HG03066 (cell line): ENCODE data around the gene LNX1.

ENCODE experiments used
- ATAC-seq: cut with Tn5 transposase; IDR thresholded peaks from one replicate; pipeline ENCODE4 v1.9.1; 2021; ENCODE audit warnings: low read depth; ENCODE audit not compliant: unreplicated experiment

LNX1 gene

DNA sequence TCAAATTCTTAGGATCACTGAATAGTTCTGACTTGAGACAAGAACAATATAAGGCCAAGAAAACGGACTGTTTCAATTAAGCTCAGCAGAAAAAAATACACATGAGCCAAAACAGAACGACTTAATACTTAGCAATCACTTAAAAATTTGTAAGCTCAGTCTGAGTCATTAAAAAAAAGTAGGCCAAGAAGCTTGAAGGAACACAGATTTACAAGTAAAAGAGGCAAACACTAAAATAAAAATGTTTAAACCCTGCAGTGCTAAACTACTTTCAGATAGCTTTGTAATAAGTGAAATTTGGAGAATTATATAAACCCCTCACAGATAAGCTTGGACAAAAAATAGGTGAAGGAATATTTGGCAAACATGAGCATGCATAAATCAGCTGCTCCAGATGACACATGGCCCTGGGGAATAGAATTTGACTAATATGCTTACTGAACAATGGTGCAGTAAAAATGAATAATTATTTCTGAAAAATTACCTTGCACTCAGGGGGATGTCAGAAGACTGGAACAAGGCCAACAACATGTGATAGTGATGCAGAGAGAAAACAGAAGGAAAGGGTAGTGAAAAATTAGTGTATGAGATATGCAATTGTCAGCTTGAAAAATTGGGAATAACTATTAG, 49.6 kb downstream of the LNX1 start:
- ATAC-seq: no peak

DNA sequence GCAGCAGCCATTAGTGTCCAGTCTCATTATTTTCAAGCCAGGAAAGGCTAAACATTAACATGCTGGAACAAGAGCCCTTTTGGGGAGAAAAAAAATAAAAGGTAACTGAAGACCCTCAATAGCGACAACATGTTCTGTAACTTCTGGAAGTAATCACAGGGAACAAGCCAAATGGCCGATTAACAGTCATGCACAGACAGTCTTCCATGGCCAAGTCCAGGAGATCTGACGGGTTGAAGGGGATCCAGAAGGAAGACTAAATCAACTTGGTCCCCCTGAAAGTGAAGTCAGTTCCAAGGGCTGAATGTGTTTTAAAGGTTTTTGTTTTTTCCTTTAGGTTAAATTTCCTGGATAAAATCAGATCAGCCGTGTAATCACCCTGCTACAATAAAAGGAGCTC, 52.5 kb downstream of the LNX1 start:
- ATAC-seq: no peak

DNA sequence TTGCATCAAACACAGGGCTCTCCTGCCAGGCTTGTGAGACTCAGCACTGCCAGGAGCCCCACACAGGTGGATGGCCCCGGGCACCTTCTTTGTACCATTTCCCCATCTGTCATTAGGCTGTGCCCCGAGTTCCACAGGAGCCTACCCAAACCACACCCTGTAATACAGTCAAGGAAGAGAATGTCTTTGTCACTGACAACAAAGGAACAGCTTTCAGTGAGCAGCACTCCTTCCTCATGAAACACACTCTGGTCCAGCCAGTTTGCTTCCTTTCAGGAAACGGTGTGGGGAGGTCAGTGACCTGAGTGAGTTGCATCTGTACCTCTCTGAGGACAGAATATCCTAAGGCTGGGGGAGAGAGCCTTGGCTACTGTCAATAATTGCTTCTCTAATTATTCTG, 53.7 kb downstream of the LNX1 start:
- no peak for ATAC-seq

DNA sequence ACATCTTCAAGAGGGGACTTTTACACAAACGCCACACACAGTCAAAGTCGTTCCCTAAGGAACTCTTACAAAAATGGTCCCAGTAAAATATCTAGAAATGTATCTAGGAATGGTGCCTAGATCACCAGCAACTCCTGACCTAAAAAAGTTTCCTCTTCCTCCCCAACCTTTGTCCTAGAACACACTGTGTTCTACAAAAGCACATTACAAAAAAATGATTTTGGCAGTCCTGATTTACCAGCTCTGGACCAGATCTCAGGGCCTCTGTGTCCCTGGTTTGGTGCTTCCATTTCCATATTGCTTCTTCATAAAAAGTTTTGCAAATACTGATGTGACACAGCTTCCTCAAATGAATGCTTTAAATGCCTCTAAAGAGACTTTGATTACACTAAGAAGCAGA, 55.0 kb downstream of the LNX1 start:
- no peak for ATAC-seq

DNA sequence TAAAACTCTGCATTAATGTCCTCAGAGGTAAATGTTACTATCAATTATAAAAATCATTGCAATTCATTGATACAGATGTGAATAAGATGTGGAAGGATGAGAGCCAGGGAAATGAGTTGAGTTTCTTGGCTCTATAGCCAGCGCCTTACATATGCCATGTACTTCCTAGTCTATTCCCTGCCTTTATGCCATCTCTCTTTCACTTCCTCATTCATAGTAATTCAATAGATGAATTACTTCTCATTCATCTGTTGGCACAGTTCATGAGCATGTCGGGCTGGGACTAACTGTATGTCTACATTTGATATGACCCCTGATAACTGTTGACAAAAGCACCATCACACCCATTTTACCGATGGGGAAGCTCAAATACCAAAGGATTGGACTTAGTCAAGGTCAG, 55.7 kb downstream of the LNX1 start:
- ATAC-seq: no peak

DNA sequence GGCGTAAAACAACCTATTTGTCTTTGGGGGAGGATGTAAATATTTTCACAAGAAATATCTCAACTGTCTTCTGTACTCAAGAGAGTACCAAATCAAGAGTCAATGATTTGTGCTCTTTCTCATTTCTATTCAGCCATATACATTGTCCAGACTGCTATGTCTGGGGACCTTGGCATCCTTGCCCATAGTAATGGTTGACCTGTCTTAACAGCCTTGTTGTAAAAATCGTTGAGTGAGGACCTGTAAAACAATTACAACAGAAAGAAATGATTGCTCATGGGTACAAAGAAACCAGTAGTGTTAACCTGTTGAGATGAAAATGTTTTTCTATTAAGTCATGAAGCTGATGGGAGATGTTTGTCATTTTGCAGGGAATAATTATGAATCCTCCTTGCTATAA, 56.6 kb downstream of the LNX1 start:
- ATAC-seq: no peak

DNA sequence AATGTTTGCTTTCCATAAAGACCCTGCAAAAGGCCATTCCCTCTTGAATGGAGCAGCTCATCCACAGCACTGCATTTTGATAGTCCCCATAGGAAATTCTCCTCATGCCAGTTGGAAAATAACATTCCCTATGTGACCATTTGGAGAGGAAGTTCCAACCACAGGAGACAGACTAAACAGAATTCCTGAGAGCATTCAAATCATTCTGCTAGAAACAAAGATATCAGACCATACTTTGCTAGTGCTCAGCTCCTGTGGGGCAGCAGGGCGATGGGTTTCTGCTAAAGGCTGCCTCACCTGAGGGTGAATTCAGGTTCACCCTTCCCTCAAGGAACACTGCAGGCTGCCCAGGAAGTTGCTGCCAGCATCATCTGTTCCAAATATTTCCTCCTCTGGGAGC, 58.8 kb downstream of the LNX1 start:
- ATAC-seq: no peak

DNA sequence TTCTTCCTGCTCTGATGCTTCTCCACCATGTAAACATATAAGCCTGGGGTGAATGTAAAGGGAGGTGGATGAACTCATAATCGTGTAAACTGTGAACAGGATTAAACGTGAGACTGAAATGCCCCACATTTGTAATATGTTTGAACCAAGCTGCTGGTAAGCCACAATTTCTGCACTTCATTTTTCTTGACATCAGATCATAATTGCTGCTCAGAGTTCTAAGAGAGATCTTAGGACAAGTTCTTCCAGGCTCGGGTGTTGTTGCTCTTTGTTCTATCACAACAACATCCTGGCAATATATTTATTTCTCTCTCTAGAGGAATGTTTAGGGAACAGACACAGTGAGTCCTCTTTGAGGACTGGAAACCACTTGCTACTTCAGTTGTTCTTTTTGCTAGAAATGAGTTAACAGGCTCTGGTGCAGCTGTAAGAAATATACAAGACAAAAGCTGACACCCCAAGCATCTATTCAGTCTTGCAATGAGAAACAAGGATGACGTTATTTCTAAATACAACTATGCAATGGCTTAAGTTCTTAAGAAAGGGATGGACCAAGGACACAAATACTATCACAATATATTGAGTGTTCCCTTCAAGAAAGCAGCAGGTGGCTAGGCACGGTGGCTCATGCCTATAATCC, 59.6 kb downstream of the LNX1 start:
- ATAC-seq: no peak

DNA sequence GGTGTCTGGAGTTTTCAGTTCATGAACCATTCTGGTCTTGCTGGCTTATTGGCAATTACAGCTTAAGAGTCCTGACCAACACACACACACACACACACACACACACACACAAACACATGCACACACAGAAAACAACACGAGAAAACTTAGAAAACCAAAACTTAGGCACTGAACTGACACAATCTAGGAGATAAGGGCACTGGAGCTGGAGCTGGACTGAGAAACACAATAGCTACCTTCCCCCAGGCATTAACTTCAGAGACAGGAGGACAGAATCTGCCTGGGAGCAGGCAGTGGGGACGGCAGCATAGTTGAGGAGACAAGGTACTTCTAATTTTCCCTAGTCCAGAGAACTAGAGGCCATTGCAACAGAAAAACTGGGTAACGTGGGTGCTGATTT, 62.3 kb downstream of the LNX1 start:
- no peak for ATAC-seq

DNA sequence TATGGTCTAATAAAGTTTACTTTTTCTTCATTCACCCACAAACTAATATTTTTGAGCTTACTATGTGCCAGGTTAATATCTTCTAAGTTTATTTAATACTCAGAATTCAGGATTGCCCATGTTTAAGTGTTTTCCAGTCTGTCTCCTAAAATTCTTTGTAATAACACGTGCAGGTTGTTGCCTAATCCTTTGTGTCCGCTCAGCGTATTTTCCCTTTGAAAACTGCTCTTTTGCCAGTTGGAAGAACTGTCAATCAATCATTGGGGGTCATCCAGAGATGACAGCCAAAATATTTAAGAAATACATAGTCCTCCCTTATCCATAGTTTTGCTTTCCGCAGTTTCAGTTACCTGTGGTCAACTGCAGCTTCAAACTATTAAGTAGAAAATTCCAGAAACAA, 63.4 kb downstream of the LNX1 start:
- ATAC-seq: no peak

DNA sequence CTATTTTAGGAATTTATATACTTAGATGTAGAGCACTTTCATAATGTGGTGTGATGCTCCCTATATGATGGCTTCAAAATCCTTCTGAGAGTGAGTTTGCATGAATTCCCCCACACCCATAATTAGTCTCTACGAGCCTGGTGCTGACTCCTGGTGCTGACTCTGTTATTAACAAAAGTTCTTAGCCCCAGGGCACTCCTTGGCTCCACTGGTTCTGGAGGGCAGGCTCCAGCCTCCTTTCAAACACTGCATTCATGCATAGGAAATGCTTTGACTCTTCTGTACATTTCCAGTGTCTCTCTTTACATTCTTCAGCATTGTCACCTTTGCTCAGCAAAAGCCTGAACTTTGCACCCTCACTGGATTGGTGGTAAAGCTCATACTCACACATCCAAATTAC, 64.0 kb downstream of the LNX1 start:
- no peak for ATAC-seq

DNA sequence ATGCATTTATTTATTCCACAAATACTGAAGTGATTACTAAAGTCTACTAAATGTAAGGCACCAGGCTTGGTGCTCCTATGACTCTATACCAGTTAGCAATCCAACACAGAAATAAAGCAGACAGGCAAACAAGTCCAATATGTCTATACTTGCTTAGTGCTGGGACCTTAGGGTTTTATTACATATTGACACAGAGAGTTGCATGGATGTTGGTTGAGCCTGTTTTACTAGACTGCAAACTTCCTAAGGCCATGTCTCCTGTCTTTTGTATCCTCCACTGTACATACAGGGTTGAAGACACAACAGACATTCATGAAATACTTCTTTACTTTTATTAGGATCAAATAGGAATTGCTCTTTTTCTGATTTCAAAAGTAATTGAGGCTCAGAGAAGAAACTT, 69.0 kb downstream of the LNX1 start:
- ATAC-seq: no peak

DNA sequence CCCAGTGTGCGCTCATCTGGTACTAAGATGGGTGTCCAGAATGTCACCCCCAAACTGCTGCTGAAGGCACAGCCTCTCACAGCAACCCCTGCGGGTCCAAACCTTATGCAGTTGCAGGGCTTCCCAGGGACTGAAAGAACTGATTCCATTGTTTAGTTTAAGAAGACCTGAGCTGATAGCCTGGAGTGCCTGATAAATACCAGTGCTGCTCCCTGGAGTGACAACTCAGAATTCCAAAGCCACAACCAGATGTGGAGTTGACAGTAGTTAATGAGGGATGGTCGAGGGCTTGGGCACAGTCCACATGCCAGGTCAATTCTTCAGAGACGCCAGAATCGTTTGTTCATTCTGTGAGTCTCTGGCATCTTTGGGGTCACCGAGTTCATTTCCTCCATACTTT, 71.2 kb downstream of the LNX1 start:
- no peak for ATAC-seq

DNA sequence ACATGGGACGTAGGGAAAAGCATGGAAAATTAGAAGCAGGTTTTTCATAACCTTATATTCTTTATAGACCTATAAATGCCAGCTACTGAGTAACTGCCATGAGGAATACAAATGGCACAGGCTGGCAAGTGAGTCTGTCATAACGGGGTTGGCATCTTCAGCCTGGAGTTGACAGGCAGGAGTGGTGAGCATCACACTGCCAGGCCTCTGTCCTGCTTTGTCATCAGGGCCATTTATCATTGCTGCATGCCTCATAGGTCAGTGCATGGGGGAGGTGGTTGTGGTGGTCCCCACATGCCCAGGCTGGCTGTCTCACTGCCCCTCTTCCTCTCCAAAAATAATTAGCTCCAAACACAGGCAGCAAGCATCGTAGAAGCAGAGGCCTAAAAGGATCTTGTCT, 72.5 kb downstream of the LNX1 start:
- ATAC-seq: no peak

DNA sequence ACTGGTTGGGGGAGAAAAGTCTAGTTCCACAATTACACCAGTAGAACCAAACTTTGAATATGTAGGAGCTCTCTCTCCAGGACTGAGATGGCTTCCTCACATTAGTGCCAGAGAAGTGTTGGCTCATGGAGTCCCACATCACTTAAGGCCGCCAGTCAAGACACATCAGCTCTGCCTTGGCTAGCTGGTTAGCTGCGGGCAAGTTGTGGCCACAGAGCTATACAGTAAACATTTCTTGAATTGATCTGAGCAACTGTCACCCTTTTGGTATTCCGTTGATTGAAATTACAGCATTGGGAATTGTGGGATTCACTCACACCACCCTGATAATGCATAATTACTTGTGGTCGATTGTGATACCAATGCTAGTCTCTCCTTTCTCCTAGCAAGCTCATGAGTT, 76.2 kb downstream of the LNX1 start:
- no peak for ATAC-seq

DNA sequence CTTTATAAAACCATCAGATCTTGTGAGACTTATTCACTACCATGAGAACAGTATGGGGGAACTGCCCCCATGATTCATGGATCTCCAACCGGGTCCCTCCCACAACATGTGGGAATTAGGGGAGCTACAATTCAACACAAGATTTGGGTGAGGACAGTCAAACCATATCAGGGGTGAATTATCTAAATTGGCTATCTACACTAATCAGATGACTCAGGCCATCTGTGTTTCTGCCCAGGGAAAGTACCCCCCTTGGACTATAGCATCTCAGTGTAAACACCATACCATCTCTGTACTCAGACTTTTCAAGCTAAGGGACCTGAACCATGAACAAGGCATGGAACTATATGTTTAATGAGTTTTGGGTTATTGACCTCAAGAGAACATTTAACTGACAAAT, 76.8 kb downstream of the LNX1 start:
- no peak for ATAC-seq

DNA sequence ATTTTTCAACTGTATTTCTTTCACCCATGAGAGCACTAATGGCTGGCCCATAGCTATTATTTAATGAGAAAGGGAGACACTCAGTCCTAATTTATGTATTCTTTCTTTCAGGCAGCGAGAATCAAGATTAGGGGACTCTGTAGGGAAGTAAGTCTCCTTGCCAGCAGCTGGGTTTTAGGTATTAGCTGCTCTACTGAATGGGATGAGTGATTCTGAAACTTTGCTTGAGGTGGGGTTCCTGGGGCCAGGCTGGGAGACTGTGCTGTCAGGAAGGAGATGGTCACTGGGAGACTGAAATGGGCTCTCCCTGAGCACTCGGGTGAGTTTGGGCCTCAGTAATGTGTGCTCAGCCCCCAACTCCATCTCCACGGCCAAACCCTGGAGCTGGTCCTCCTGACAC, 78.7 kb downstream of the LNX1 start:
- no peak for ATAC-seq

DNA sequence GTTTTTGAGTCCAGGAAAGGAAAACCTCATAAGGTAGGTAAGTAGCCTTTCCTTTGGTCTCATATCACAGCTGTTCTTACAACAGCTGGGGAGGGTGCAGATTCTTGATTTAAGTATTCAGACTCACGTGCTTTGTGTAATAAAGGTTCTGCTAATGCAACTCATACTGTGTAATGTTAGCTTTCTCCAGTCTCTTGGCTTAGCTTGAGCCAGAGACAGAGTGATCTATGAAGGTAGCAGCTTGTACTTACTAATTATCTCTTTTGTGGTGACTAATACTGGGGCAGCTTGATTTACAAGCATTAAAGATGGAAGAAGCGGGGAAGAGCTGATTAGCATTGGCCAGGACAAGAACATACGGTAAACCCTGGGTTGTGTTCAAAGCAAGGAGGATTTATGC, 80.3 kb downstream of the LNX1 start:
- no peak for ATAC-seq

DNA sequence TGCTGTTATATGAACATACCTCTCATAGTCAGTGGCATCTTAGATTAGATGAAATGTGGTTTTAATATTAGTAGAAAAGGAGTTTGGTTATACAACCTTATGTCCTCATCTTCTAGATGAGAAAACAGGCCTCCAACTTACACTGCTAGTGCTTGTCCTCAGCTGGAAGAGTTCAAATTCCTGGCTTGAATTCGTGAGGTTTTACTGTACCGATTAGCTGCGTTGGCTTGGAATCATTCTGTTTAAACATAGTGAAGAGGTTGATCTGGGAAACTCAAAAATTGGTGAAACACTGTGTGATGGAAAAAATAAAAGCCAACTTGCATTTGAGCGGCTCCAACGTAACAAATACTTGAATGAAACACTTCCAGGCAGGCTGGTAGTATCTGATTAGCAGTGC, 81.0 kb downstream of the LNX1 start:
- no peak for ATAC-seq

DNA sequence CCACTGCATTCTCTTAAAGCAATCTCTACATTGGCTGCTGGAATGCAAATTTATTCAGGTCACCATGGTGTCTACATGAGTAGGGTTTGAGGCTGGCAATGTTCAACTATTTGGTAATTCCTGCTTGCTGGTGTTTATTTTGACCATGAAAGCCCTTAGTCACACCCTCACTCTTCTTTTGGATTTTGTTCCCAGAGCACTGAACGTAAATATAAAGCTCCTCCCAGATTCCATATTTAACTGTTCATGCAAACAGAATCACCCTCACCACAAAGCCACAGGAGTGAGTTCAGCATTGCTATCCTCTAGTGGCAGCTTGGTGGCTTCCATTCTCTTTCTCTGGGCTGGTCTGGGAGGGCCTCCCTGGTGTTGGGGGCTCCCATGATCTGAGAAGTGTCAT, 82.8 kb downstream of the LNX1 start:
- ATAC-seq: no peak

DNA sequence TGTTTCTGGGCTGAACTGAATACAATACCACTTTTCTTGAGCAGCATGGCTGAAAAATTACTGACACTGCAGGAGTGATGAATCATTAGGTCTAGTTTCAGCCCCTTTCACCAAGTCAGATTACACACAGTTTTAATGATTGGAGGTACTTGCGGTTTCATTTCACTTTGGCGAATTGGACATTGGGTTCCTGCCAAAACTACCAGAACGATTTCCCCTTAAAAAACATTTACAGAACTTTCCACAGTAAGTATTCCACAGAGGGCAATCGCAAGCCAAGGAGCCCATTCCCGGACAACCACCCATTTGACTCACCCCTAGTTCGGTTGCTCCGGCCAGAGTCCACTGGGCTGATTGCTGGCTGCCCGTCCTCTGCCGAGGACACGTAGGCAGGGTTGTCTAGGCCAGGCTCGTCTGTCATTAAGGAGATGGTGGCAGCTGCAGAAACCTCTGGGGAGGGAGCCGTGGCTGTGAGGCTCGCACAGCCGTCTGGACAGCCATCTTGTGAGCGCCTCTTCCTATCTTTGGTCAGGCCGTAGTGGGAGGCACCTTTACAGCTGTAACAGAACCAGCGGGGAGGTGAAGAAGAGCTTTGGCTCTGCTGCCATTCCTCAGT, 83.5 kb downstream of the LNX1 start:
- no peak for ATAC-seq

DNA sequence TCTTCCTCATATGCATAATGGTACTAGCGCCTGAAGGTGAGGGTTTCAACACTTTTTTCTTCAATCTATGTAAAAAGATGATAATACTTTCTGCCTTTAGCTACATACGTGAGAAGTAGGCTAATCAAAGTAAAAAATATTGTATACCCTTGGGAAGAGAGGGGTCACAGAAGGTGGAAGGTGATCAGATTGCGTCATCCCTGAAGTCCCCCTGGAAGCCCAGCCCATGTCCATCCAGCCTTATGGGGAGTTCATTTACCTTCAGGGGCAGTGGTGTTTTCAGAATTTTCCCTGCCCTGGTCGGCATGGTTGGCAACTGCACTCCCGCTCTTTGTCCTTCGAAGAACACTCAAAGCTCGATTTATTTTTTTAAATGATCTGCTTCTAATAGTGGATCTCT, 84.2 kb downstream of the LNX1 start:
- no peak for ATAC-seq
